ENCODE data around the gene STK32C.

GRCh38 chr10:132224343-132225072, 83.2 kb downstream of the STK32C start:
- no peak for TF ChIP-seq POLR2AphosphoS5 (IDR thresholded peaks at IDR 0.05; ENCODE audit: low read depth, low read length)
- no peak for TF ChIP-seq POLR2A (IDR thresholded peaks at IDR 0.05; ENCODE audit: low read depth, low read length)
- TF ChIP-seq SPI1 (IDR thresholded peaks at IDR 0.05; ENCODE audit: low read depth, low read length): no peak
- no peak for TF ChIP-seq TAF1 (IDR thresholded peaks at IDR 0.05; ENCODE audit: low read depth, low read length)
- no peak for TF ChIP-seq POU2F2 (IDR thresholded peaks at IDR 0.05; ENCODE audit: low read depth, low read length)
- TF ChIP-seq PAX5 (IDR thresholded peaks at IDR 0.05; ENCODE audit: insufficient read depth, low read length, severe bottlenecking): no peak
